Effector memory CD4-positive, alpha-beta T cell (primary cell): ENCODE measurements around the gene ZNF385A.

Source experiments
- DNase-seq, 3 donors: peaks; one replicate each; pipeline ENCODE4 v3.0.0-alpha.2; 2020
- H3K27ac ChIP-seq: 2 replicates; pipeline ENCODE4 v1.7.0; 2013; ENCODE audit warnings: mild to moderate bottlenecking, low read length, moderate library complexity; ENCODE audit not compliant: insufficient read depth, poor library complexity, severe bottlenecking
- H3K27me3 ChIP-seq: replicated peaks from 2 replicates; pipeline ENCODE4 v1.7.0; 2013; ENCODE audit warnings: mild to moderate bottlenecking, low read length; ENCODE audit not compliant: insufficient read depth, control insufficient read depth, poor library complexity, severe bottlenecking
- H3K36me3 ChIP-seq: 2 replicates; pipeline ENCODE4 v1.7.0; 2013; ENCODE audit warnings: mild to moderate bottlenecking, low read length, moderate library complexity; ENCODE audit not compliant: control insufficient read depth, insufficient read depth
- H3K4me1 ChIP-seq: 2 replicates; pipeline ENCODE4 v1.7.0; 2013; ENCODE audit warnings: low read length, mild to moderate bottlenecking; ENCODE audit not compliant: control insufficient read depth, insufficient read depth, poor library complexity, severe bottlenecking
- H3K4me3 ChIP-seq: 2 replicates; pipeline ENCODE4 v1.7.0; 2013; ENCODE audit warnings: low read length, low read depth, mild to moderate bottlenecking; ENCODE audit not compliant: insufficient read depth, poor library complexity, severe bottlenecking
- H3K9me3 ChIP-seq: 2 replicates; pipeline ENCODE4 v1.7.0; 2013; ENCODE audit warnings: mild to moderate bottlenecking, low read length, moderate library complexity; ENCODE audit not compliant: control insufficient read depth

The ZNF385A gene

GRCh38 chr12:54373649-54374561 lies 10.6 kb downstream of the ZNF385A start:
- no peak for DNase-seq
- Histone ChIP-seq H3K4me1 (peaks cover 11% of the 10 kb centered on the region), H3K4me3 (no peak overlapping the region), H3K36me3 (no peaks in the 10 kb centered on the region), H3K27me3 (no peaks in the 10 kb centered on the region), H3K27ac (no peak overlapping the region), H3K9me3 (no peaks in the 10 kb centered on the region)

GRCh38 chr12:54372113-54372806 lies 12.3 kb downstream of the ZNF385A start:
- H3K36me3 ChIP-seq, result no peaks in the 10 kb centered on the region
- H3K4me3 ChIP-seq, result no peak overlapping the region
- H3K27ac ChIP-seq, result no peak overlapping the region
- H3K4me1 ChIP-seq, result peaks cover 20% of the 10 kb centered on the region
- no peaks in the 10 kb centered on the region for H3K27me3 ChIP-seq
- H3K9me3 ChIP-seq, result no peaks in the 10 kb centered on the region
- DNase-seq, result no peak

GRCh38 chr12:54371328-54372112 lies 13.0 kb downstream of the ZNF385A start:
- DNase-seq, result no peak
- peaks cover 20% of the 10 kb centered on the region for H3K4me1 ChIP-seq
- H3K4me3 ChIP-seq, result no peak overlapping the region
- H3K27ac ChIP-seq, result no peak overlapping the region
- no peaks in the 10 kb centered on the region for H3K9me3 ChIP-seq
- no peaks in the 10 kb centered on the region for H3K27me3 ChIP-seq
- no peaks in the 10 kb centered on the region for H3K36me3 ChIP-seq

GRCh38 chr12:54370171-54370730 lies 14.3 kb downstream of the ZNF385A start:
- no peak for DNase-seq
- Histone ChIP-seq H3K4me1 (peaks cover 20% of the 10 kb centered on the region), H3K4me3 (no peak overlapping the region), H3K36me3 (no peaks in the 10 kb centered on the region), H3K27me3 (no peaks in the 10 kb centered on the region), H3K9me3 (no peaks in the 10 kb centered on the region), H3K27ac (no peak overlapping the region)

- Histone ChIP-seq H3K4me1 (peaks cover 22% of the 10 kb centered on the region), H3K9me3 (no peaks in the 10 kb centered on the region), H3K36me3 (no peaks in the 10 kb centered on the region), H3K4me3 (no peak overlapping the region), H3K27me3 (no peaks in the 10 kb centered on the region), H3K27ac (no peak overlapping the region)
- no peak for DNase-seq
These were observed 14.9 kb downstream of the ZNF385A start for GRCh38 chr12:54369597-54370131.

GRCh38 chr12:54368709-54369596 lies 15.6 kb downstream of the ZNF385A start:
- peak; percentile 73 to 79 (median 75) for DNase-seq
- Histone ChIP-seq H3K27ac (no peak overlapping the region), H3K4me1 (peaks cover 28% of the 10 kb centered on the region), H3K9me3 (no peaks in the 10 kb centered on the region), H3K4me3 (peak overlapping the region; percentile 35), H3K27me3 (no peaks in the 10 kb centered on the region), H3K36me3 (no peaks in the 10 kb centered on the region)

GRCh38 chr12:54368025-54368708 lies 16.4 kb downstream of the ZNF385A start:
- H3K36me3 ChIP-seq, result no peaks in the 10 kb centered on the region
- no peak overlapping the region for H3K27ac ChIP-seq
- H3K9me3 ChIP-seq, result no peaks in the 10 kb centered on the region
- no peak for DNase-seq
- H3K4me1 ChIP-seq, result peaks cover 29% of the 10 kb centered on the region
- H3K4me3 ChIP-seq, result peak overlapping the region; percentile 35
- H3K27me3 ChIP-seq, result no peaks in the 10 kb centered on the region

GRCh38 chr12:54364413-54364812 lies 20.1 kb downstream of the ZNF385A start, which contains the start of gene GPR84:
Gene GPR84, minus strand, starts transcription at chr12:54364486. Its CDS starts 635 bp downstream, at chr12:54363851.
- H3K4me1 ChIP-seq, result peaks cover 28% of the 10 kb centered on the region
- no peaks in the 10 kb centered on the region for H3K9me3 ChIP-seq
- no peaks in the 10 kb centered on the region for H3K36me3 ChIP-seq
- H3K4me3 ChIP-seq, result peak within 1 kb of the TSS; percentile 7
- no peak for DNase-seq
- peak within 1 kb of the TSS; percentile 1 for H3K27ac ChIP-seq
- H3K27me3 ChIP-seq, result no peaks in the 10 kb centered on the region
